ENCODE results near the gene UNC45A.

DNA sequence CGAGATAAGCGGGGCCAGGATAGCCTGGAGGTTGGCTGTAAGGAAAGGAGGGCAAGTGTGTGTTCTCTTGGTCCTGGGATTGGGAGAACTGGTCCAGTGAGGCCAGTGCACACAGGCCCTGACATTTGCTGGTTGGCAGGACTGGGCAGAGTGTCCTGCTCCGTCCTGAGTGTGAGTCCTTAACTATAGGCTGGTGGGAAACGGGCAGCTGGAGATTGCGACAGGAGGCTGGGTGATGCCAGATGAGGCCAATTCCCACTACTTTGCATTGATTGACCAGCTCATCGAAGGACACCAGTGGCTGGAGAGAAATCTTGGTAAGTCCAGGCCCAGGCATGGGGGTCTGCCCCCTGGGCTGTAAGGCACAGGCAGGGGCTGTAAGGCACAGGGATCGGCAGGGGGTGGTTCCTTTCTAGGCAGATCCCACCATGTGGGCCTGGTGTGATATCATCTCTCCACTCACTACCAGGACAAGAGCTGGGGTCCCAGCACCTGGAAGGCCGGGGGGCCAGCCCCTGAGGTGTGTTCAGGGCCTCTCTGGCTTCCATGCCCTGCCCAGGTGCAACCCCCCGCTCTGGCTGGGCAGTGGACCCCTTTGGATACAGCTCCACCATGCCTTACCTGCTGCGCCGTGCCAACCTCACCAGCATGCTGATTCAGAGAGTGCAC is 28.8 kb upstream of the UNC45A start:
- TF ChIP-seq ZNF112 (tag by site-specific recombination; IDR thresholded peaks at IDR 0.05), result no peak
- TF ChIP-seq, protein P1, sequence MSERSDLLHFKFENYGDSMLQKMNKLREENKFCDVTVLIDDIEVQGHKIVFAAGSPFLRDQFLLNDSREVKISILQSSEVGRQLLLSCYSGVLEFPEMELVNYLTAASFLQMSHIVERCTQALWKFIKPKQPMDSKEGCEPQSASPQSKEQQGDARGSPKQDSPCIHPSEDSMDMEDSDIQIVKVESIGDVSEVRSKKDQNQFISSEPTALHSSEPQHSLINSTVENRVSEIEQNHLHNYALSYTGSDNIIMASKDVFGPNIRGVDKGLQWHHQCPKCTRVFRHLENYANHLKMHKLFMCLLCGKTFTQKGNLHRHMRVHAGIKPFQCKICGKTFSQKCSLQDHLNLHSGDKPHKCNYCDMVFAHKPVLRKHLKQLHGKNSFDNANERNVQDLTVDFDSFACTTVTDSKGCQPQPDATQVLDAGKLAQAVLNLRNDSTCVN (tag by site-specific recombination; optimal IDR thresholded peaks at IDR 0.05), result no peak
- TF ChIP-seq ZBTB20 (tag by site-specific recombination; IDR thresholded peaks at IDR 0.05), result no peak
- TF ChIP-seq, protein P2, sequence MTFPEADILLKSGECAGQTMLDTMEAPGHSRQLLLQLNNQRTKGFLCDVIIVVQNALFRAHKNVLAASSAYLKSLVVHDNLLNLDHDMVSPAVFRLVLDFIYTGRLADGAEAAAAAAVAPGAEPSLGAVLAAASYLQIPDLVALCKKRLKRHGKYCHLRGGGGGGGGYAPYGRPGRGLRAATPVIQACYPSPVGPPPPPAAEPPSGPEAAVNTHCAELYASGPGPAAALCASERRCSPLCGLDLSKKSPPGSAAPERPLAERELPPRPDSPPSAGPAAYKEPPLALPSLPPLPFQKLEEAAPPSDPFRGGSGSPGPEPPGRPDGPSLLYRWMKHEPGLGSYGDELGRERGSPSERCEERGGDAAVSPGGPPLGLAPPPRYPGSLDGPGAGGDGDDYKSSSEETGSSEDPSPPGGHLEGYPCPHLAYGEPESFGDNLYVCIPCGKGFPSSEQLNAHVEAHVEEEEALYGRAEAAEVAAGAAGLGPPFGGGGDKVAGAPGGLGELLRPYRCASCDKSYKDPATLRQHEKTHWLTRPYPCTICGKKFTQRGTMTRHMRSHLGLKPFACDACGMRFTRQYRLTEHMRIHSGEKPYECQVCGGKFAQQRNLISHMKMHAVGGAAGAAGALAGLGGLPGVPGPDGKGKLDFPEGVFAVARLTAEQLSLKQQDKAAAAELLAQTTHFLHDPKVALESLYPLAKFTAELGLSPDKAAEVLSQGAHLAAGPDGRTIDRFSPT (tag by site-specific recombination; IDR thresholded peaks at IDR 0.05), result no peak
- TF ChIP-seq HOXA7 (CRISPR knock-in tag; IDR thresholded peaks at IDR 0.05; ENCODE audit: borderline replicate concordance), result no peak
